Measurements from ENCODE around the gene HSPB7. TPM values are rescaled to one million over a fixed set of nuclear protein-coding genes. Genes with fewer than 3 reads are reported as not detected.
A peak's percentile ranks its signal among the peaks of the same experiment; 100 is the strongest.
"Not testable (repeated sequence)": the region's sequence is repeated elsewhere in the genome, so short reads cannot be mapped to it uniquely, and the experiment has no call there.

HSPB7 gene
- total RNA-seq, 1 experiment from 2014 or later: 0.17 TPM

DNA sequence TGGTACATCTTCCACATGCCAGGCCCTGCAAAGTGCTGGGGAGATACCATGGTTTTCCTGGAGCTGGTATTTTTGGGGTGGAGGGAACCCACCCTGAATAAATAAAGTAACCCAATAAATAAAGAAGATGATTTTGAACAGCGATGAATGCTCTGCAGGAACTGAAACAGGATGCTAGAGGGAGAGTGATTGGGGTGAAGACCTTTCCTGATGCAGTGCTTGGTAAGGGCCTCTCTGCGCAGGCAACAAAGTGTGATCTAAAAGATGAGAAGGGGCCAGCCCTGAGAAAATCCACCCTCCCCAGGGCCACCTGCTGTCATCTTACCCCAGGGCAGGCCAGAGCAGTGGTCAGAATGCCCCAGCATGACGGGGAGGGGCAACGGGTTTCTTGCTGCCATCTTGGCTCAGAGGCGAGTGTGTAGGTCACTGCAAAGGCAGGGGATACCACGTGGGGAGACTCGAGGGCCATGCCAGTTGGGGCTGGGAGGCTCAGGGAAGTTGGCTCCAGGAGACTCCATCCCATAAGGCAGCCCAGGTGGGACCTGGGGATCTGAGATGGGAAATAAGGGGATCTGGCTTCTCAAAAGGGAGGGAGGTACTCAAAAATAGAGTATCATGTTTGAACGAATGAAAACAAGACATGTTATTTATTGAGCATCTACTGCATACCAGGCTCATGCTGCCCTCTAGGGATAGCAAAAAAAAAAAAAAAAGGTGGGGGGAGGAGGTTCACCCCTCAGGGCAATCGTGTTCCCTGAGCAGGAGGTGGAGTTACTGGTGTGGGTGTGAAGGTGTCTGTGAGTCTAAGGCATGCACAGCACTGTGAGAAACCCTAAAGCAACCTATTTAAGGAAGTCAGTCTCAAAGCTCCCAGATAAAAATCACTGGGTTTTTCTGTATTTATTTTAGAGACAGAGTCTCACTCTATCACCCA, 11.0 kb downstream of the HSPB7 start:
- DNase-seq (ENCODE audit: low read depth): no peak

DNA sequence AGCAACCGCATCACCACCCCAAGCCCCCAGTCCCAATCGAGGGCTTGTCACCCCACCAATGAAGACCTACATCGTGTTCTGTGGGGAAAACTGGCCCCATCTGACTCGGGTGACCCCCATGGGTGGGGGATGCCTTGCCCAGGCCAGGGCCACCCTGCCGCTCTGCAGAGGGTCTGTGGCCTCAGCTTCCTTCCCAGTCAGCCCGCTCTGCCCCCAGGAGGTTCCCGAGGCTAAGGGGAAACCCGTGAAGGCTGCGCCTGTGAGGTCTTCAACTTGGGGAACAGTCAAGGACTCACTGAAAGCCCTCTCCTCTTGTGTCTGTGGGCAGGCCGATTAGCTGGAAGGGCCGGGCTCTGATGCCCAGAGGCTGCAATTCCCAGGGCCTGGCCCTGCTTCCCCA, 11.8 kb downstream of the HSPB7 start:
- no peak for DNase-seq (ENCODE audit: low read depth)

DNA sequence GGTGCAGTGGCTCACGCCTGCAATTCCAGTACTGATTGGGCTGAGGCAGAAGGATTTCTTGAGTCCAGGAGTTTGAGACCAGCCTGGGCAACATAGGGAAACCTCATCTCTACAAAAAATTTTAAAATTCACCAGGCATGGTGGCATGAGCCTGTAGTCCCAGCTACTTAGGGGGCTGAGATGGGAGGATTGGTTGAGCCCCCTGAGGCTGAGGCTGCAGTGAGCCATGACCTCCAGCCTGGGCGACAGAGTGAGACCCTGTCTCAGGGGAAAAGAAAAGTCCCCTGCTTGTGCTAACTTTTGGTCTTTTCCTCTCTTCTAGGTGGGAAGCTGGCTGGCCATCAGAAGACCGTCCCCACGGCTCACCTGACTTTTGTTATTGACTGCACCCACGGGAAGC, 12.2 kb downstream of the HSPB7 start:
- no peak for DNase-seq (ENCODE audit: low read depth)

DNA sequence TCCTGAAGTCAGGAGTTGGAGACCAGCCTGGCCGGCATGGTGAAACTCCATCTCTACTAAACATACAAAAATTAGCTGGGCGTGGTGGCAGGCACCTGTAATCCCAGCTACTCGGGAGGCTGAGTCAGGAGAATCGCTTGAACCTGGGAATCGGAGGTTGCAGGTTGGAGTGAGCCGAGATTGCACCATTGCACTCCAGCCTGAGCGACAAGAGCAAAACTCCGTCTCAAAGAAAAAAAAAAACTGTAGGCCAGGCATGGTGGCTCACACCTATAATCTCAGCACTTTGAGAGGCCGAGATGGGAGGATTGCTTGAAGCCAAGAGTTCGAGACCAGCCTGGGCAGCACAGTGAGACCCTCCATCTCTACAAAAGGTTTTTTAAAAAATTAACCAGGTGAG, 16.6 kb downstream of the HSPB7 start:
- DNase-seq (ENCODE audit: low read depth): not testable (repeated sequence)

DNA sequence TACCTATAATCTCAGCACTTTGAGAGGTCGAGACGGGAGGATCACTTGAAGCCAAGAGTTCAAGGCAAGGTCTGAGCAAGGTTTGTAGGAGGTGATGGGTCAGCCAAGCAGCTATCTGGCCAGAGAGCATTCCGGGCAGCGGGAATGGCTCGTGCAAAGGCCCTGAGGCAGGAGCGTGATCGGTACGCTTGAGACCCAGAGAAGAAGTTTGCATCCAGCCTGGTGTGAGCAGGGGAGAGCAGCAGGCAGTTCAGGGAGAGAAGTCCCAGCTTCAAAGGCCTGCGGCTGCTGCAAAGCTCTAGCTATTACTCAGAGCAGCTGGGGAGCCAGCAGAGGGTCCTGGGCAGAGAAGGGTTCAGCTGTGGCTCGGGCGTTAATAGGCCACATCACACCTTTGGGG, 18.9 kb downstream of the HSPB7 start:
- DNase-seq (ENCODE audit: low read depth): no peak

DNA sequence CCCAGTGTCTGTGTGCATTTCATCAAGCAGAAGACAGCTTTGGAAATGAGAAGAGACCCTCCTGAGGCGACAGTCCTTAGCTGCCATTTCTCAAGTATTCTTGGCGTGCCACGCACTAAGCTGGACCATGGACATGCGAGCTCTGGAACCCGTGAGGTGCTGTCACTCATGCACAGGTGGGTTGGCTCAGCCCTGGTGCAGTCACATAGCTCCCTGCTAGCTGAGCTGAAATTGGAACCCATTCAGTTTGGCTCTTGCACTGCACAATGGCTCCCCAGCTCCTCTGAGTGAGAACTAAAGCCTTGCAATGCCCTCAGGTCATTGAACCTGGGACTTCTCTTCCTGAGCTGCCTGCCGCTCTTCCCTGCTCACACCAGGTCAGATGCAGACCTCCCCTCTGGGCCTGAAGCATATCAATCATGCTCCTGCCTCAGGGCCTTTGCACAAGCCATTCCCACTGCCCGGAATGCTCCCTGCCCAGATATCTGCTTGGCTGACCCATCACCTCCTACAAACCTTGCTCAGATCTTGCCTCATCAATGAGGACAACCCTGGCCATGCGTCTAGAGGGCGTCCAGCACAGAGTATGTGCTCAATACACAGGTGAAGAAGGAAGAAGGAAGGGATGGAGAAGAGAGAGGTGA, 20.1 kb downstream of the HSPB7 start:
- DNase-seq (ENCODE audit: low read depth): no peak

DNA sequence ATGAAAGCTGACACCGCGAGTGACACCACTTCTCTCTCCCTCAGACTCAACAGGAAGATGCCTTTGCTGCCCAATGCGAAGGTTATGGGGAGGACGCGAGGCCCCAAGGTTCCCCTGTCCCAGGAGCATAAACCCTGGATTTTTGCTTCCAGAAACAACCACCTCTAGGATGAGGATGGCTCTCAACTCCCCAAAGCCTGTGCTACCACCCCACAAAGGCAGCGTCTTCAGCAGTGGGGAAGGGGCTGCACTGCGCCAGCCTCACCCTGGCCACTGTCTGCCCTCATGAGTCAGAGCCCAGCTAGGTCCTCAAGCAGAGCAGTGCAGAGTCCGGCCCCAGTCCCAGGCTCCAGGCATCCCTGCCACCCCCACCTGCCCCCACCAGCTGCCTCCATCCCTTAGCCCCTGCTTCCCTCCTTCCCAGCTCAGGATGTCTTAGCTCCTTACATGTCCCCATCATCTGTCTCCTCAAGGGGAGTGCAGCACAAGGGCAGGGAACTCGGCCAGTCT, 20.7 kb downstream of the HSPB7 start:
- no peak for DNase-seq (ENCODE audit: low read depth)

DNA sequence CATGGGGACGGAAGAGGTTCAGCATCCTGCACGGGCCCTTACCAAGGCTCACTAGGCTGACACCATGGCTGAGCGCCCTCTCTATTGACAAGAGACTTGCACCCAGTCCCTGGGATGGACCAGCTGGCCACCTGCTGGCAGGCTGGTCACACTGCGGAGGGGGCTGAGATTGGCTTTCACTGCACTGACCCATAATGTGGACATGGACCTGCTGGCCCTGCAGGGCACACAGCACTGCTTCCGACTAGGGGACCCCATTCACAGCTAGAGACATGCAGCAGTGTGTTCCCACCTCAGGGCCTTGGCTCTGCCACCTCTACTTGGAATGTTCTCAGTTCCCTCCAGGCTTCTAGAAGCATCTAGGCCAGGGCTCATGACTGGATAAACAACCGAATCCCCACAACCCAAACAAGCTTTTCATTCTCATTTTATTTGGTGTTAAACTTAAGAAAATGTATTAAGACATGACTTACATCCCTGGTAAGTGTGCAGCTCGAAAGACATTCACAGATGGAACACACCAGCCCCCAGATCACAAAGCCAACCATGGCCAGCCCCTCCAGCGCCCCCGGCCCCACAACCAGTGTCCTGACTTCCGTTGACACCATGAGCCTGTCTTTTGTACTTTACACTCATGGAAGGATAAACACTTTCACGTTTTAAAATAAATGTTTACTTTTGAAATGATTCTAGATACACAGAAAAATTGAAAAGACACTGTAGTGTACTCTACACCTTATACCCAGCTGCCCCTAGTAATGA, 23.1 kb downstream of the HSPB7 start:
- DNase-seq (ENCODE audit: low read depth): peak; percentile 60

DNA sequence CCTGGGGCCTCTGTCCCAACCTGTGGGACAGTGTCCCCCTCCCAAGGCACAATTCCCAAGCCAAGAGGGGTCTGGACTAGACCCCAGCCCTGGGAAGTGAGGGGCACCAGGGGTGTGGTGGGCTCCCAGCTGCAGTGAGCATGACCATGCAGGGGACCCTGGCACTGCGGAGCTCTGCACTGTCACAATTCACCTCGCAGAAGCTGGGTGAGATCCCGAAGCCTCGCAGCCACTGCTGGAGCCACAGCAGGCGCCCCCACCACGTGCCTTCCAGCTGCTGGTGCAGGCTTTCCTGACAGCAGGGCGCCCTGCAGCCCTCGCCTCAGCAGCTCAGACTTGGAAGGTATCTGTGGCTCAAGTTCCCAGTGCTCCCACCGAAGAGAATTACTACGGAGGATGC, 23.8 kb downstream of the HSPB7 start:
- DNase-seq (ENCODE audit: low read depth): no peak

DNA sequence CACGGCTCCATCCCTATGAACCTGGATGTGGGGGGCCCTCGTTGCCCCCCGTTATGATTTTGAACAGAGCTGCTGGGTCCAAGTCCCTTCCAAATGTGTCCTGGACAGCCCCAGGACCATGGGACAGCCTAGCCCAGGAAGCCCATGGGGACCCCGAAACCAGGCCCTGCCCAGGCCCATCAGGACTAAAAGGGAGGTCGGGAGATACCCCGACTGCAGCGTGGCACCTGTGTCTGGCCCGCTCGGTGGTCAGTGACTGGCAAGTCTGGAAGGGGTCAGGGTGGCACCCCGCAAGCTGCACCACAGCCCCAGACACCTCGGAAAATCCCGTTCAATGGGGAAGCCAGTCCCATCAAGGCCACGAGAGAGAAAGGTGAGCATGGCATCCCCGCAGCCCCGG, 24.2 kb downstream of the HSPB7 start:
- DNase-seq (ENCODE audit: low read depth): no peak

DNA sequence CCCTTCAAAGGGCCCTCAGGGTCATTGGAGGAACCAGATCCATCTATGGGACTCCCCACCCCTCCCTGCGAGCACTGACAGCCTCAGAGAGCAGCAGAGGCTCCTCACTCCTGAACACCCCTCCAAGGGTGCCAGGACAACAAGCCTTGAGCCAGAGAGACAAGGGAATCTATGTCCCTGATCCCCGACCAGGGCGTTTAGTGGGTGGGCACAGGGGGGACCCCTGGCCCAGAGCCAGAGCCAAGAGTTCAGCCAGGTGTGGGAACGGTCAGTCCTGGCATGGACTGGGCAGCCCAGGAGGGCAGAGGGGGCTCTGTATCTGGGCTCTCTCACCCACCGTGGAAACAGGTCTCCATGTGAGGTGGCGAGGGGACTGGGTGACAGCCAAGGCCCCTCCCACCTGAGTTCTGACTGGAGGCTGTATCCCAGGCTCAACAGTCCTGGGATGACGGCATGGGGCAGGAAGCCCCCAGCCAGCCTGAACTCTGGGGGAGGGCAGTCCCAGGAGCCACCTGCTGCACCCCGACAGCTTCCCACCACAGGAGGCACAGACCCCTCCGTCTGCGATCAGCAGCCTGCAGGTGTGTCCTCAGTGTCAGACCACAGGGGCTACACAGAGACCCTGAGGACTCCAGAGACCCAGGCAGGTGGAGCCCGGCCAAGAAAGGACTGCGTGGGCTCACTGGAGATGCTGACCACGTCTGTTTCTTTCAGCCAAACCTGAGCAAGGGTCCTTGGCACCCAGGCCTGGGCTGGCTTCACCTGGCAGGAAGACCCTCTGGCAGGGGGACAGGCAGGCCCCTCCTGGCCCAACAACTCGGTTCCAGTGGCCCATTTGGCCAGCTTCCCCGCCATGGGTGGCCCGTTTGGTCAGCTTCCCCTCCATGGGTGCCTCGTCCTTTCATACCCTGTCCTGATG, 25.0 kb downstream of the HSPB7 start:
- DNase-seq (ENCODE audit: low read depth): no peak

DNA sequence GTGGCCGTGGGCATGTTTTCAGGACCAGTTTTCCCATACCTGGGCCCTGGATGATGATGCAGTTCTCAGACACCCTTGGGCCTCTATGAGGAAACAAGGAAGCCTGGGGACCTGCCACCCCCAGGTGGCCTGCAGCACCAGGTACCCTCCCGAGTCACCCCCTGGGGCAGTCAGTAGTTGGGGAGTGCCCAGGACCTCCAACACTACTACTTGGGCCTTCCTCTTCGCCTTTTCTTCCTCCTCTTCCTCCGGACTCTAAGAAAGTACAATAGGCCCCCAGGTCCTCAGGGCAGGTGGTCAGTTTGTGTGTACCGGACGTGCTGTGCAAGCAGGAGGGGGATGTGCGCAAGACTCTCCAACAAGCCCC, 25.7 kb downstream of the HSPB7 start:
- no peak for DNase-seq (ENCODE audit: low read depth)

DNA sequence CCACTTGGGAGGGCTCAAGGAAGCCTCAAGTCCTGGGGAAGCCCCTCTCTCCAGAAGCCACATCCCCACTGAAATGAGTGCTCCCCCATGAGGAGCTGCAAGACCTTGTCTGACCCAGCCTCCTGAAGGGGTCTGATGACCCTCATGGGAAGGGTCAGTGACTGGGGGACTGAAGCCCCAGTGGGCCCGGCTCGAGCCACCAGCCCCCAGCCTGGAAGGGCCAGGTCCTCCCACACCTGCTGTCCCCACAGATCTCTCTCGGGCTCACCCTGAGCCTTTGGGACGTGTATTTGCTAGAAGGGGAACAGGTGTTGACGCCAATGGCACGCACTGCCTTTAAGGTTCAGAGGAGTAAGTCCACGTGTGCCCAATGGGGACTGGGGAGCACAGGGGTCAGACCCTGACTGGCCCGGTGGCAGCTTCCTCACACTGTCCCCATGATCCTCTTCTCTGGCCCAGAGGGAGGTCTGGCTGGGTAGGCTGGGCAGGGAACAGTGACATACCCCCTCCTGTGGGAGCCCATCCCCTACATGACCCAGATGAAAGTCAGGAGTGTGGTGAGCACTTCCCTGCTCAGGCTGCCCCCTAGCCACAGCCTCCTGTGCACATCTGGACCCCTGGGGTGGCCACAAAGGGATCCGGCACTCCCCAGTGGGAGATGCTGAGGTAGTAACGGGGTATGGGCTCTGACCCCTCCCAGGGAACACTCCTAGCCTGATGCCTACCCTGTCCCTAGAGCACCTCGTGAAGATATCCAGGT, 26.2 kb downstream of the HSPB7 start:
- no peak for DNase-seq (ENCODE audit: low read depth)

DNA sequence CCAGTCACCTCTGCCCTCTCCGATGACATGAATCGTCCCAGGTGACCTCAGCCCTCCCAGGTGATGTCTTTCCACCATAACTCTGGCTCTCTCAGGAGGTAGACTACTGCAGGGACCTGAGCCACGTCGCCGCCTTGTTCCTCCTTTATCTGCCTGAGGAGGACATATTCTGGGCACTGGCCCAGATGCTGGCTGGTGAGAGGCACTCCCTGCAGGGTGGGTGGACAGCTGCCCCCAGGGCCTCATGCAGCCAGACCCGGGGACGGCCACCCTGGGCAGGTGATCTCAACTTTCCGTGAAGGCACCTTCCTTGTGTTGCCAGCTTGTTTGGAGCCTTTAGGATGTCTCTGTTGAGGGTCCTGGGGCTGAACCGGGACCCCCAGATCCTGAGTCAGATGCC, 28.1 kb downstream of the HSPB7 start:
- no peak for DNase-seq (ENCODE audit: low read depth)

DNA sequence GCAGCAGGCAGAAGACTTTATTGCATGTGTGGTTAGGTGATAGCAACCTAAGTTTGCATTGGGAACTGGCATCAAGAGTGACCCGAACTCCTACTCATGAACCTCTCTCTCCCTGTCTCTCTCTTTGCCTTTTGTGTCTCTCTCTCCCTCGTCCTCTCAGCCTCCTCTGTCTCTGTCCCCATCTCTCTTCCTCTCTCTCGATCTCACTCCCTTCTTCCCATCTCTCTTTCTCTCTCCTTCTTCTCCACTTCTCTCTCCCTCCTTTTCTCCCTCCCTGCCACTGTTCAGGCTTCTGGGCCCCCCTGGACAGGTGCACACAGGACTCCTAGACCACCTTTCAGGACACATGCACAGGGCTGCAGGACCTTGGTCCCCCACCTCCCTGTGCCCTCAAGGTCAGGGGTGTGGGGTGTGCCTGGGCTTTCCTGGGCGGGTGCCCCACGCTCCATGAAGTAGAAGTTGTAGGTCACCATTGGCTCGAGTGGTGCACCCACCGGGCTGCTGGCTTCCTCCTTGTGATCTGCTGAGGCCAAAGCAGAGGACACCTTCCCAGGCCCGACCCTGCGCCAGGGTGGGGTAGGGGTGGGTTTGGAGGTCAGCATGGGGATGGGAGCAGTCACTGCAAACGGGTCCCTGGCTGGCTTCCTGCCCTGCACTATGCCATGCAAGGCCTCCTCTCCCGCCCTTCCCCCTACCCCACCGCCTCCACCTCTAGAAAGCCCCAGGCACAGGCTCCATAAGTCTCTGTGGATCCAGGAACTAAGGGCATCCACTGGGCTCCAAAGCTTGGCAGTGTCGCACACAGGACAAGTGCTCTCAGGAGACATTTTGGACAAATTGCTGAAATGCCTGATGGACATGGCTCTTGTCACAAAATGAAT, 28.7 kb downstream of the HSPB7 start:
- no peak for DNase-seq (ENCODE audit: low read depth)

DNA sequence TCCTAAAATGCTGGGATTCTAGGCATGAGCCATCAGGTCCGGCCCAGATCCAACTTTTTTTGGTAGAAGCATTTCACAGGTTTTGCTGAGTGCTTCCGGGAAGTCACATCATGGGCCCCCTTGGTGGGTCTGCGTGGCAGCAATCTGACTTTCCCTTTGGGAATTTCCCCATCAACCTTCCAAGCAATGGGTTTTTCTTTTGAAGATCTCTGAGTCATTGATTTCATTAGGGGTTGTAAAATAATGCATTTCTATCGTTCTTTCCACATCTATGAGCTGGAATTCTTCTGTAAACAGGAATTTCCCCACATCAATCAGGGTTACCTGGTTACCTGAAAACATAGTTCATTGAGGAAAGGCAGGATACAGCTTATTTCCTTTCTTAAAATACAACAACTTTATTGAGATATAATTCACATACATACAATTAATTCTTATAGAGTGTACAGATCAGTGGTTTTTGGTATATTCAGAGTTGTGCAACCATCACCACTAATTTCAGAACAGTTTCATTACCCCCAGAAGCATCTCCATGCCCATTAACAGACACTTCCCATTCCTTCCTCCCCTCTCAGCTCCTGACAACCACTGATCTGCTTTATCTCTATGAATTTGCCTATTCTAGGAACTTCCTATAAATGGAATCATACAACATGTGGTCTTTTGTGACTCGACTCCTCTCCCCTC, 32.1 kb downstream of the HSPB7 start:
- peak; percentile 86 for DNase-seq (ENCODE audit: low read depth)

DNA sequence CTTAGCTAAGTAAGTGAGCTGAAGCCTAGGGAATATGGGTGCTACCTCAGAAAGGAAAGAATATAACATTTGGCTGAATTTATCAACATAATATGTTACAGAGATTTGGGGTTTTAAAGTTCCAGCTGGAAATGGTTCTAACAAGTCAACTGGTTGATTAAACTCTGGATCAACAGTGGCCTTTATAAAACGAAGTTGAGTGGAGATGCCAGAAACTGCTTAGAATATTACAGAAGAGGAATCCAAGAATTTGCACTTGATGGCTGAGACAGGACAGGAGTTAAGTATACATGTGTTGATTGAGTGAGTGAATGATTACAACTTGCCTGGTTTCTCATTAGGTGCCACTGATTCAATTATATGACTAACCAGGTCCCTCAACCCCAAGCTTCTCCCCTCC, 34.6 kb downstream of the HSPB7 start:
- DNase-seq (ENCODE audit: low read depth): no peak

DNA sequence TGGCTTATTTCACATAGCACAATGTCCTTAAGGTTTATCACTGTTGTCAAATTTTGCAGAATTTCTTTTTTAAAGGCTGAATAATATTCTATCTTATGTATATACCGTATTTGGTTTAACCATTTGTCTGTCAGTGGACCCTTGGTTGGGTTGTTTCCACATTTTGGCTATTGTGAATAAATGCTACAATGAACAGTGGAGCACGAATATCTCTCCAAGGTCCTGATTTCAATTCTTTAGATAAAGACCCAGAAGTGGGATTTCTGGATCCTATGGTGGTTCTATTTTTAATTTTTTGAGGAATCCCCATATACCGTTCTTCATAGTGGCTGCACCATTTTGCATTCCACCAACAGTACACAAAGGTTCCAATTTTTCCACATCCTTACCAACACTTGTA, 36.2 kb downstream of the HSPB7 start:
- DNase-seq (ENCODE audit: low read depth): no peak

DNA sequence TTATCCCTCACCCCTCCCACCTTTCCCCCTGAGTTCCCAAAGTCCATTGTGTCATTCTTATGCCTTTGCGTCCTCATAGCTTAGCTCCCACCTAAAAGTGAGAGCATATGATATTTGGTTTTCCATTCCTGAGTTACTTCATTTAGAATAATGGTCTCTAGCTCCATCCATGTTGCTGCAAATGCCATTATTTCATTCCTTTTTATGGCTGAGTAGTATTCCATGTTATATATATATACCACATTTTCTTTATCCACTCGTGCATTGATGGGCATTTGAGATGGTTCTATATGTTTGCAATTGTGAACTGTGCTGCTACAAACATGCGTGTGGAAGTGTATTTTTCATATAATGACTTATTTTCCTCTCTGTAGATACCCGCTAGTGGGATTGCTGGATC, 39.9 kb downstream of the HSPB7 start:
- not testable (repeated sequence) for DNase-seq (ENCODE audit: low read depth)
